Gastroesophageal sphincter (tissue), 3 donors: ENCODE results near the gene PORCN.

ENCODE experiments used
- POLR2AphosphoS5 ChIP-seq: sonication (generic); formaldehyde crosslinking; IDR thresholded peaks from one replicate; pipeline ENCODE4 v1.6.1; 2017; ENCODE audit warnings: antibody characterized with exemption
- TF ChIP-seq, protein P1 (sequence below), 4 experiments: fragments of 200-600 bp in 2 of 4; fragments of 450-650 bp in 2 of 4; sonication (generic) in 1 of 4; IDR thresholded peaks; one replicate each; pipeline ENCODE4 v1.5.1; 2017 to 2019; ENCODE audit warnings: antibody characterized with exemption in 4 of 4, mild to moderate bottlenecking in 2 of 4, moderate library complexity in 2 of 4

- TF ChIP-seq POLR2AphosphoS5, result no peak
- TF ChIP-seq, protein P1, sequence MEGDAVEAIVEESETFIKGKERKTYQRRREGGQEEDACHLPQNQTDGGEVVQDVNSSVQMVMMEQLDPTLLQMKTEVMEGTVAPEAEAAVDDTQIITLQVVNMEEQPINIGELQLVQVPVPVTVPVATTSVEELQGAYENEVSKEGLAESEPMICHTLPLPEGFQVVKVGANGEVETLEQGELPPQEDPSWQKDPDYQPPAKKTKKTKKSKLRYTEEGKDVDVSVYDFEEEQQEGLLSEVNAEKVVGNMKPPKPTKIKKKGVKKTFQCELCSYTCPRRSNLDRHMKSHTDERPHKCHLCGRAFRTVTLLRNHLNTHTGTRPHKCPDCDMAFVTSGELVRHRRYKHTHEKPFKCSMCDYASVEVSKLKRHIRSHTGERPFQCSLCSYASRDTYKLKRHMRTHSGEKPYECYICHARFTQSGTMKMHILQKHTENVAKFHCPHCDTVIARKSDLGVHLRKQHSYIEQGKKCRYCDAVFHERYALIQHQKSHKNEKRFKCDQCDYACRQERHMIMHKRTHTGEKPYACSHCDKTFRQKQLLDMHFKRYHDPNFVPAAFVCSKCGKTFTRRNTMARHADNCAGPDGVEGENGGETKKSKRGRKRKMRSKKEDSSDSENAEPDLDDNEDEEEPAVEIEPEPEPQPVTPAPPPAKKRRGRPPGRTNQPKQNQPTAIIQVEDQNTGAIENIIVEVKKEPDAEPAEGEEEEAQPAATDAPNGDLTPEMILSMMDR (IDR thresholded peaks at IDR 0.05), result no peak
These were observed 18.1 kb upstream of the PORCN start for GRCh38 chrX:48490661-48491060.
